Measurements from ENCODE around the gene MPC1.

Gene MPC1

GRCh38 chr6:166382933-166383801 is at the start of gene MPC1:
TSS of gene MPC1 (minus strand) at chr6:166382940. CDS start at chr6:166382876, 64 bp downstream.
- no peaks in the 10 kb centered on the region for H3K9me3 ChIP-seq (ENCODE audit: control insufficient read depth, insufficient read depth, low read length)
- DNase-seq (ENCODE audit: low read depth, low spot score): peak; percentile 93
- peak within 1 kb of the TSS; percentile 88 for H3K4me3 ChIP-seq (ENCODE audit: low read length)
- H3K4me1 ChIP-seq (ENCODE audit: control insufficient read depth, insufficient read depth, low read length): peaks cover 2% of the 10 kb centered on the region; the same call in 1 of the 2 replicates
- no CpG with 5 or more reads among the region's 94 CpGs for WGBS (ENCODE audit: insufficient coverage, insufficient read length)
- H3K27ac ChIP-seq (ENCODE audit: low read length): no peak within 1 kb of the TSS
- H3K36me3 ChIP-seq (ENCODE audit: control insufficient read depth, insufficient read depth, low read length): no peaks in the 10 kb centered on the region
- no peaks in the 10 kb centered on the region for H3K27me3 ChIP-seq (ENCODE audit: control insufficient read depth, insufficient read depth, low read length)

- H3K4me3 ChIP-seq (ENCODE audit: low read length): no peak overlapping the region
- no peak overlapping the region for H3K27ac ChIP-seq (ENCODE audit: low read length)
- no peaks in the 10 kb centered on the region for H3K9me3 ChIP-seq (ENCODE audit: control insufficient read depth, insufficient read depth, low read length)
- DNase-seq (ENCODE audit: low read depth, low spot score): no peak
- H3K36me3 ChIP-seq (ENCODE audit: control insufficient read depth, insufficient read depth, low read length): no peaks in the 10 kb centered on the region
- no peaks in the 10 kb centered on the region for H3K27me3 ChIP-seq (ENCODE audit: control insufficient read depth, insufficient read depth, low read length)
- no CpG with 5 or more reads among the region's 17 CpGs for WGBS (ENCODE audit: insufficient coverage, insufficient read length)
- H3K4me1 ChIP-seq (ENCODE audit: control insufficient read depth, insufficient read depth, low read length): no peaks in the 10 kb centered on the region
Observed at GRCh38 chr6:166430269-166430668, 47.5 kb upstream of the MPC1 start.

GRCh38 chr6:166424431-166424830 is 41.7 kb upstream of the MPC1 start:
- no peaks in the 10 kb centered on the region for H3K4me1 ChIP-seq (ENCODE audit: control insufficient read depth, insufficient read depth, low read length)
- H3K9me3 ChIP-seq (ENCODE audit: control insufficient read depth, insufficient read depth, low read length): no peaks in the 10 kb centered on the region
- H3K27ac ChIP-seq (ENCODE audit: low read length): no peak overlapping the region
- no peaks in the 10 kb centered on the region for H3K27me3 ChIP-seq (ENCODE audit: control insufficient read depth, insufficient read depth, low read length)
- H3K36me3 ChIP-seq (ENCODE audit: control insufficient read depth, insufficient read depth, low read length): no peaks in the 10 kb centered on the region
- H3K4me3 ChIP-seq (ENCODE audit: low read length): no peak overlapping the region
- DNase-seq (ENCODE audit: low read depth, low spot score): no peak
- no CpG with 5 or more reads among the region's 12 CpGs for WGBS (ENCODE audit: insufficient coverage, insufficient read length)

- no CpG with 5 or more reads among the region's 7 CpGs for WGBS (ENCODE audit: insufficient coverage, insufficient read length)
- Histone ChIP-seq H3K27ac (ENCODE audit: low read length) (no peak overlapping the region), H3K4me1 (ENCODE audit: control insufficient read depth, insufficient read depth, low read length) (no peaks in the 10 kb centered on the region), H3K9me3 (ENCODE audit: control insufficient read depth, insufficient read depth, low read length) (no peaks in the 10 kb centered on the region), H3K4me3 (ENCODE audit: low read length) (no peak overlapping the region), H3K36me3 (ENCODE audit: control insufficient read depth, insufficient read depth, low read length) (no peaks in the 10 kb centered on the region), H3K27me3 (ENCODE audit: control insufficient read depth, insufficient read depth, low read length) (no peaks in the 10 kb centered on the region)
- no peak for DNase-seq (ENCODE audit: low read depth, low spot score)
Observed at GRCh38 chr6:166423781-166424180, 41.0 kb upstream of the MPC1 start.

- no peaks in the 10 kb centered on the region for H3K27me3 ChIP-seq (ENCODE audit: control insufficient read depth, insufficient read depth, low read length)
- no peaks in the 10 kb centered on the region for H3K36me3 ChIP-seq (ENCODE audit: control insufficient read depth, insufficient read depth, low read length)
- WGBS (ENCODE audit: insufficient coverage, insufficient read length): no CpG with 5 or more reads among the region's 22 CpGs
- H3K27ac ChIP-seq (ENCODE audit: low read length): no peak overlapping the region
- no peaks in the 10 kb centered on the region for H3K4me1 ChIP-seq (ENCODE audit: control insufficient read depth, insufficient read depth, low read length)
- H3K9me3 ChIP-seq (ENCODE audit: control insufficient read depth, insufficient read depth, low read length): no peaks in the 10 kb centered on the region
- DNase-seq (ENCODE audit: low read depth, low spot score): no peak
- H3K4me3 ChIP-seq (ENCODE audit: low read length): no peak overlapping the region
Observed at GRCh38 chr6:166423051-166423745, 40.5 kb upstream of the MPC1 start.

GRCh38 chr6:166422201-166422940 is 39.6 kb upstream of the MPC1 start:
- Histone ChIP-seq H3K36me3 (ENCODE audit: control insufficient read depth, insufficient read depth, low read length) (0 out of 2 replicates have a peak, but pooled peaks cover under 1% of the 10 kb centered on the region), H3K27me3 (ENCODE audit: control insufficient read depth, insufficient read depth, low read length) (no peaks in the 10 kb centered on the region), H3K9me3 (ENCODE audit: control insufficient read depth, insufficient read depth, low read length) (no peaks in the 10 kb centered on the region), H3K4me1 (ENCODE audit: control insufficient read depth, insufficient read depth, low read length) (no peaks in the 10 kb centered on the region), H3K27ac (ENCODE audit: low read length) (no peak overlapping the region), H3K4me3 (ENCODE audit: low read length) (no peak overlapping the region)
- no peak for DNase-seq (ENCODE audit: low read depth, low spot score)
- no CpG with 5 or more reads among the region's 20 CpGs for WGBS (ENCODE audit: insufficient coverage, insufficient read length)

GRCh38 chr6:166420351-166420750 is 37.6 kb upstream of the MPC1 start:
- Histone ChIP-seq H3K4me3 (ENCODE audit: low read length) (no peak overlapping the region), H3K4me1 (ENCODE audit: control insufficient read depth, insufficient read depth, low read length) (no peaks in the 10 kb centered on the region), H3K27me3 (ENCODE audit: control insufficient read depth, insufficient read depth, low read length) (no peaks in the 10 kb centered on the region), H3K9me3 (ENCODE audit: control insufficient read depth, insufficient read depth, low read length) (no peaks in the 10 kb centered on the region), H3K36me3 (ENCODE audit: control insufficient read depth, insufficient read depth, low read length) (0 out of 2 replicates have a peak, but pooled peaks cover 2% of the 10 kb centered on the region), H3K27ac (ENCODE audit: low read length) (no peak overlapping the region)
- DNase-seq (ENCODE audit: low read depth, low spot score): no peak
- WGBS (ENCODE audit: insufficient coverage, insufficient read length): no CpG with 5 or more reads among the region's 6 CpGs

- no CpG with 5 or more reads among the region's 15 CpGs for WGBS (ENCODE audit: insufficient coverage, insufficient read length)
- H3K27me3 ChIP-seq (ENCODE audit: control insufficient read depth, insufficient read depth, low read length): no peaks in the 10 kb centered on the region
- no peak for DNase-seq (ENCODE audit: low read depth, low spot score)
- no peak overlapping the region for H3K4me3 ChIP-seq (ENCODE audit: low read length)
- no peak overlapping the region for H3K27ac ChIP-seq (ENCODE audit: low read length)
- H3K36me3 ChIP-seq (ENCODE audit: control insufficient read depth, insufficient read depth, low read length): 0 out of 2 replicates have a peak, but pooled peaks cover 2% of the 10 kb centered on the region
- no peaks in the 10 kb centered on the region for H3K4me1 ChIP-seq (ENCODE audit: control insufficient read depth, insufficient read depth, low read length)
- no peaks in the 10 kb centered on the region for H3K9me3 ChIP-seq (ENCODE audit: control insufficient read depth, insufficient read depth, low read length)
Observed at GRCh38 chr6:166419717-166420116, 37.0 kb upstream of the MPC1 start.

GRCh38 chr6:166419286-166419685 is 36.5 kb upstream of the MPC1 start:
- no peaks in the 10 kb centered on the region for H3K9me3 ChIP-seq (ENCODE audit: control insufficient read depth, insufficient read depth, low read length)
- no peaks in the 10 kb centered on the region for H3K4me1 ChIP-seq (ENCODE audit: control insufficient read depth, insufficient read depth, low read length)
- H3K27me3 ChIP-seq (ENCODE audit: control insufficient read depth, insufficient read depth, low read length): no peaks in the 10 kb centered on the region
- H3K27ac ChIP-seq (ENCODE audit: low read length): no peak overlapping the region
- no CpG with 5 or more reads among the region's 7 CpGs for WGBS (ENCODE audit: insufficient coverage, insufficient read length)
- no peak for DNase-seq (ENCODE audit: low read depth, low spot score)
- 0 out of 2 replicates have a peak, but pooled peaks cover 2% of the 10 kb centered on the region for H3K36me3 ChIP-seq (ENCODE audit: control insufficient read depth, insufficient read depth, low read length)
- no peak overlapping the region for H3K4me3 ChIP-seq (ENCODE audit: low read length)

GRCh38 chr6:166418691-166419143 is 36.0 kb upstream of the MPC1 start:
- H3K27ac ChIP-seq (ENCODE audit: low read length): no peak overlapping the region
- H3K4me3 ChIP-seq (ENCODE audit: low read length): no peak overlapping the region
- DNase-seq (ENCODE audit: low read depth, low spot score): no peak
- H3K9me3 ChIP-seq (ENCODE audit: control insufficient read depth, insufficient read depth, low read length): no peaks in the 10 kb centered on the region
- no peaks in the 10 kb centered on the region for H3K27me3 ChIP-seq (ENCODE audit: control insufficient read depth, insufficient read depth, low read length)
- no peaks in the 10 kb centered on the region for H3K4me1 ChIP-seq (ENCODE audit: control insufficient read depth, insufficient read depth, low read length)
- H3K36me3 ChIP-seq (ENCODE audit: control insufficient read depth, insufficient read depth, low read length): 0 out of 2 replicates have a peak, but pooled peaks cover 2% of the 10 kb centered on the region
- WGBS (ENCODE audit: insufficient coverage, insufficient read length): no CpG with 5 or more reads among the region's 9 CpGs
